Measurements from ENCODE around the gene PER2. TPM values are rescaled to one million over a fixed set of nuclear protein-coding genes. Genes with fewer than 3 reads are reported as not detected.
A peak's percentile ranks its signal among the peaks of the same experiment; 100 is the strongest.
"Not testable (repeated sequence)": the region's sequence is repeated elsewhere in the genome, so short reads cannot be mapped to it uniquely, and the experiment has no call there.

The PER2 gene
- polyA plus RNA-seq: 13.5 TPM
- long read RNA-seq, donor 1: 0 reads
- long read RNA-seq, donor 2: 0 reads
- long read RNA-seq, donor 3: 0 reads
- long read RNA-seq, donor 4: 0 reads
- long read RNA-seq, donor 5: 0 reads
- long read RNA-seq, donor 6: 0 reads
- long read RNA-seq, donor 7: 0 reads
- long read RNA-seq, donor 8: 0 reads
- long read RNA-seq, donor 9: 0 reads
- long read RNA-seq, donor 10, full-length matches to known transcripts: 1 of 1 reads
- long read RNA-seq, donor 10, partial matches to known transcripts: 0 of 1 reads
- long read RNA-seq, donor 10, other reads (novel, unspliced or antisense): 0 of 1 reads
- long read RNA-seq, donor 11: 0 reads

- Histone ChIP-seq H3K27ac (ENCODE audit: low read length) (peak within 1 kb of the TSS; percentile 95), H3K4me1 (ENCODE audit: control insufficient read depth, insufficient read depth, low read length) (peaks cover 61% of the 10 kb centered on the region), H3K4me3 (ENCODE audit: low read length) (peak within 1 kb of the TSS; percentile 91), H3K27me3 (ENCODE audit: control insufficient read depth, insufficient read depth, low read length) (no peaks in the 10 kb centered on the region), H3K36me3 (ENCODE audit: control insufficient read depth, insufficient read depth, low read length) (no peaks in the 10 kb centered on the region), H3K9me3 (ENCODE audit: control insufficient read depth, low read depth, low read length) (no peaks in the 10 kb centered on the region)
- peak; percentile 87 to 91 for DNase-seq
- no CpG with 5 or more reads among the region's 65 CpGs for WGBS (ENCODE audit: insufficient coverage, low lambda C conversion rate)
Observed at GRCh38 chr2:238287737-238288649, at the start of gene PER2. Gene PER2, minus strand, starts transcription at chr2:238288610. Its CDS starts 10,674 bp downstream, at chr2:238277936.

GRCh38 chr2:238337846-238338245 is 49.4 kb upstream of the PER2 start:
- H3K4me3 ChIP-seq (ENCODE audit: low read length): no peak overlapping the region
- H3K27me3 ChIP-seq (ENCODE audit: control insufficient read depth, insufficient read depth, low read length): no peaks in the 10 kb centered on the region
- 93% methylated on average over 3 of the region's 5 CpGs for WGBS (ENCODE audit: insufficient coverage, low lambda C conversion rate)
- H3K36me3 ChIP-seq (ENCODE audit: control insufficient read depth, insufficient read depth, low read length): peaks cover 20% of the 10 kb centered on the region
- no peaks in the 10 kb centered on the region for H3K4me1 ChIP-seq (ENCODE audit: control insufficient read depth, insufficient read depth, low read length)
- H3K27ac ChIP-seq (ENCODE audit: low read length): no peak overlapping the region
- DNase-seq: no peak
- H3K9me3 ChIP-seq (ENCODE audit: control insufficient read depth, low read depth, low read length): no peaks in the 10 kb centered on the region

GRCh38 chr2:238336793-238337444 is 48.5 kb upstream of the PER2 start:
- H3K9me3 ChIP-seq (ENCODE audit: control insufficient read depth, low read depth, low read length): no peaks in the 10 kb centered on the region
- no peaks in the 10 kb centered on the region for H3K4me1 ChIP-seq (ENCODE audit: control insufficient read depth, insufficient read depth, low read length)
- H3K36me3 ChIP-seq (ENCODE audit: control insufficient read depth, insufficient read depth, low read length): peaks cover 20% of the 10 kb centered on the region
- no peak overlapping the region for H3K27ac ChIP-seq (ENCODE audit: low read length)
- no peak overlapping the region for H3K4me3 ChIP-seq (ENCODE audit: low read length)
- H3K27me3 ChIP-seq (ENCODE audit: control insufficient read depth, insufficient read depth, low read length): no peaks in the 10 kb centered on the region
- no peak for DNase-seq
- WGBS (ENCODE audit: insufficient coverage, low lambda C conversion rate): no CpG with 5 or more reads among the region's 5 CpGs

GRCh38 chr2:238336151-238336550 is 47.7 kb upstream of the PER2 start:
- no CpG with 5 or more reads among the region's 2 CpGs for WGBS (ENCODE audit: insufficient coverage, low lambda C conversion rate)

GRCh38 chr2:238335591-238335990 is 47.2 kb upstream of the PER2 start:
- H3K4me3 ChIP-seq (ENCODE audit: low read length); H3K27ac ChIP-seq (ENCODE audit: low read length); DNase-seq; H3K27me3 ChIP-seq (ENCODE audit: control insufficient read depth, insufficient read depth, low read length); H3K9me3 ChIP-seq (ENCODE audit: control insufficient read depth, low read depth, low read length); H3K4me1 ChIP-seq (ENCODE audit: control insufficient read depth, insufficient read depth, low read length): not testable (repeated sequence)
- H3K36me3 ChIP-seq (ENCODE audit: control insufficient read depth, insufficient read depth, low read length): peaks cover 24% of the 10 kb centered on the region
- 100% methylated on average over 2 of the region's 8 CpGs for WGBS (ENCODE audit: insufficient coverage, low lambda C conversion rate)

More at GRCh38 chr2:238336151-238336550, 47.7 kb upstream of the PER2 start:
- Histone ChIP-seq H3K36me3 (ENCODE audit: control insufficient read depth, insufficient read depth, low read length) (peaks cover 24% of the 10 kb centered on the region), H3K27me3 (ENCODE audit: control insufficient read depth, insufficient read depth, low read length) (no peaks in the 10 kb centered on the region), H3K27ac (ENCODE audit: low read length) (no peak overlapping the region), H3K4me3 (ENCODE audit: low read length) (no peak overlapping the region), H3K4me1 (ENCODE audit: control insufficient read depth, insufficient read depth, low read length) (no peaks in the 10 kb centered on the region), H3K9me3 (ENCODE audit: control insufficient read depth, low read depth, low read length) (no peaks in the 10 kb centered on the region)
- no peak for DNase-seq

GRCh38 chr2:238334885-238335284 is 46.5 kb upstream of the PER2 start:
- Histone ChIP-seq H3K4me1 (ENCODE audit: control insufficient read depth, insufficient read depth, low read length) (no peaks in the 10 kb centered on the region), H3K27me3 (ENCODE audit: control insufficient read depth, insufficient read depth, low read length) (no peaks in the 10 kb centered on the region), H3K36me3 (ENCODE audit: control insufficient read depth, insufficient read depth, low read length) (peaks cover 31% of the 10 kb centered on the region), H3K4me3 (ENCODE audit: low read length) (no peak overlapping the region), H3K9me3 (ENCODE audit: control insufficient read depth, low read depth, low read length) (no peaks in the 10 kb centered on the region), H3K27ac (ENCODE audit: low read length) (no peak overlapping the region)
- WGBS (ENCODE audit: insufficient coverage, low lambda C conversion rate): no CpG with 5 or more reads among the region's 6 CpGs
- no peak for DNase-seq

GRCh38 chr2:238331916-238332315 is 43.5 kb upstream of the PER2 start:
- no peaks in the 10 kb centered on the region for H3K27me3 ChIP-seq (ENCODE audit: control insufficient read depth, insufficient read depth, low read length)
- DNase-seq: no peak
- no peak overlapping the region for H3K27ac ChIP-seq (ENCODE audit: low read length)
- H3K9me3 ChIP-seq (ENCODE audit: control insufficient read depth, low read depth, low read length): peaks cover 2% of the 10 kb centered on the region
- WGBS (ENCODE audit: insufficient coverage, low lambda C conversion rate): no CpG with 5 or more reads among the region's 5 CpGs
- H3K36me3 ChIP-seq (ENCODE audit: control insufficient read depth, insufficient read depth, low read length): peaks cover 42% of the 10 kb centered on the region
- no peak overlapping the region for H3K4me3 ChIP-seq (ENCODE audit: low read length)
- no peaks in the 10 kb centered on the region for H3K4me1 ChIP-seq (ENCODE audit: control insufficient read depth, insufficient read depth, low read length)

- no peaks in the 10 kb centered on the region for H3K27me3 ChIP-seq (ENCODE audit: control insufficient read depth, insufficient read depth, low read length)
- peaks cover 4% of the 10 kb centered on the region for H3K9me3 ChIP-seq (ENCODE audit: control insufficient read depth, low read depth, low read length)
- no peak overlapping the region for H3K27ac ChIP-seq (ENCODE audit: low read length)
- WGBS (ENCODE audit: insufficient coverage, low lambda C conversion rate): no CpG with 5 or more reads among the region's 9 CpGs
- DNase-seq: no peak
- no peaks in the 10 kb centered on the region for H3K4me1 ChIP-seq (ENCODE audit: control insufficient read depth, insufficient read depth, low read length)
- no peak overlapping the region for H3K4me3 ChIP-seq (ENCODE audit: low read length)
- H3K36me3 ChIP-seq (ENCODE audit: control insufficient read depth, insufficient read depth, low read length): peaks cover 50% of the 10 kb centered on the region
Observed at GRCh38 chr2:238330391-238330790, 42.0 kb upstream of the PER2 start.

- DNase-seq: no peak
- 100% methylated on average over 1 of the region's 3 CpGs for WGBS (ENCODE audit: insufficient coverage, low lambda C conversion rate)
- no peaks in the 10 kb centered on the region for H3K27me3 ChIP-seq (ENCODE audit: control insufficient read depth, insufficient read depth, low read length)
- peaks cover 4% of the 10 kb centered on the region for H3K9me3 ChIP-seq (ENCODE audit: control insufficient read depth, low read depth, low read length)
- H3K4me3 ChIP-seq (ENCODE audit: low read length): no peak overlapping the region
- H3K4me1 ChIP-seq (ENCODE audit: control insufficient read depth, insufficient read depth, low read length): no peaks in the 10 kb centered on the region
- no peak overlapping the region for H3K27ac ChIP-seq (ENCODE audit: low read length)
- H3K36me3 ChIP-seq (ENCODE audit: control insufficient read depth, insufficient read depth, low read length): peaks cover 50% of the 10 kb centered on the region
Observed at GRCh38 chr2:238327751-238328150, 39.3 kb upstream of the PER2 start.

- H3K4me1 ChIP-seq (ENCODE audit: control insufficient read depth, insufficient read depth, low read length): no peaks in the 10 kb centered on the region
- DNase-seq: no peak
- no CpG with 5 or more reads among the region's 12 CpGs for WGBS (ENCODE audit: insufficient coverage, low lambda C conversion rate)
- H3K27ac ChIP-seq (ENCODE audit: low read length): no peak overlapping the region
- H3K4me3 ChIP-seq (ENCODE audit: low read length): no peak overlapping the region
- no peaks in the 10 kb centered on the region for H3K27me3 ChIP-seq (ENCODE audit: control insufficient read depth, insufficient read depth, low read length)
- peaks cover 50% of the 10 kb centered on the region for H3K36me3 ChIP-seq (ENCODE audit: control insufficient read depth, insufficient read depth, low read length)
- peaks cover 4% of the 10 kb centered on the region for H3K9me3 ChIP-seq (ENCODE audit: control insufficient read depth, low read depth, low read length)
Observed at GRCh38 chr2:238326801-238327365, 38.5 kb upstream of the PER2 start.
